ENCODE results near the gene UNKL. TPM values are rescaled to one million over a fixed set of nuclear protein-coding genes. Genes with fewer than 3 reads are reported as not detected.
A peak's percentile ranks its signal among the peaks of the same experiment; 100 is the strongest.

Gene UNKL
- total RNA-seq, 4 donors from 2014 or later: 15.2 to 86.4 (median 24.2) TPM

DNA sequence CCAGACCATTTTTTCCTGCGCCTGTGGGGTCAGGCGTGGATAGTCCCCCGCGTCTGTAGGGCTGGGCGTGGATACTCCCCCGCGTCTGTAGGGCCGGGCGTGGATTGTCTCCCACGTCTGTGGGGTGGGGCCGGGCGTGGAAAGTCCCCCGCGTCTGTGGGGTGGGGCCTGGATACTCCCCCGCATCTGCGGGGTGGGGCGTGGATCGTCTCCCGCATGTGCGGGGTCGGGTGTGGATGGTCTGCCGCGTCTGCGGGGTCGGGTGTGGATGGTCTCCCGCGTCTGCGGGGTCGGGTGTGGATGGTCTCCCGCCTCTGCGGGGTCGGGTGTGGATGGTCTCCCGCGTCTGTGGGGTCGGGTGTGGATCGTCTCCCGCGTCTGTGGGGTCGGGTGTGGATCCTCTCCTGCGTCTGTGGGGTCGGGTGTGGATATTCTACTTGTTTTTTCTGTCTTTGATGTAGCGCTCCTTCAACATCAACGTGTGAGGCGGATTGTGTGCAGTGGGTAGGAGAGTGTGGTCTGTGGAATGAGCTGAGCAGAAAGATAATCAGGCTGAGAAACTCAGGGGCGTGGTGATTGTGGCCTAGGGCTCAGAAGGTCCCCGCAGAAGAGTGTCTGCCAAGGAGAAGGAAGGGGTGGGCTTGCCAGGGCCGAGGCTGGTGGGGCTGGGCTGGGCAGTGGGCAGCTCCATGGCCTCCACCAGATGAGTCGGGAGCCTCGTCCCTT, 59.5 kb downstream of the UNKL start:
- intact Hi-C loops (cut with DNase I; ENCODE audit: low total_unique reads) (no loop called here), in situ Hi-C loops (cut with MboI; ENCODE audit: low pct_ligation_motif_present in 1 of 4, low pct_unique_long_range_greater_than_20kb in 1 of 4, low sequenced_read_pairs in 3 of 4) (no loop called here)
- TF ChIP-seq EP300 (IDR thresholded peaks at IDR 0.05; ENCODE audit: low read depth) (no peak), POLR2AphosphoS5 (IDR thresholded peaks at IDR 0.05) (no peak)
- TF ChIP-seq, protein P1, sequence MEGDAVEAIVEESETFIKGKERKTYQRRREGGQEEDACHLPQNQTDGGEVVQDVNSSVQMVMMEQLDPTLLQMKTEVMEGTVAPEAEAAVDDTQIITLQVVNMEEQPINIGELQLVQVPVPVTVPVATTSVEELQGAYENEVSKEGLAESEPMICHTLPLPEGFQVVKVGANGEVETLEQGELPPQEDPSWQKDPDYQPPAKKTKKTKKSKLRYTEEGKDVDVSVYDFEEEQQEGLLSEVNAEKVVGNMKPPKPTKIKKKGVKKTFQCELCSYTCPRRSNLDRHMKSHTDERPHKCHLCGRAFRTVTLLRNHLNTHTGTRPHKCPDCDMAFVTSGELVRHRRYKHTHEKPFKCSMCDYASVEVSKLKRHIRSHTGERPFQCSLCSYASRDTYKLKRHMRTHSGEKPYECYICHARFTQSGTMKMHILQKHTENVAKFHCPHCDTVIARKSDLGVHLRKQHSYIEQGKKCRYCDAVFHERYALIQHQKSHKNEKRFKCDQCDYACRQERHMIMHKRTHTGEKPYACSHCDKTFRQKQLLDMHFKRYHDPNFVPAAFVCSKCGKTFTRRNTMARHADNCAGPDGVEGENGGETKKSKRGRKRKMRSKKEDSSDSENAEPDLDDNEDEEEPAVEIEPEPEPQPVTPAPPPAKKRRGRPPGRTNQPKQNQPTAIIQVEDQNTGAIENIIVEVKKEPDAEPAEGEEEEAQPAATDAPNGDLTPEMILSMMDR (IDR thresholded peaks at IDR 0.05): no peak
- Histone ChIP-seq H3K4me1 (peaks cover 12 to 29% (median 27%) of the 10 kb centered on the region in 4 donors), H3K27ac (no peak overlapping the region), H3K9me3 (no peaks in the 10 kb centered on the region), H3K4me3 (no peak overlapping the region), H3K27me3 (no peaks in the 10 kb centered on the region), H3K36me3 (no peaks in the 10 kb centered on the region)
- no peak for DNase-seq
- WGBS, 2 donors (ENCODE audit: low coverage in 1 of 2): 81 to 93% methylated on average over 8 to 49 of the region's 49 CpGs

- TF ChIP-seq POLR2A (IDR thresholded peaks at IDR 0.05) (peak; percentile 37), POLR2AphosphoS5 (IDR thresholded peaks at IDR 0.05) (peak; percentile 89 to 94 (median 93))
- TF ChIP-seq, protein P1 (IDR thresholded peaks at IDR 0.05): no peak
- Histone ChIP-seq H3K36me3 (no peaks in the 10 kb centered on the region), H3K27ac (peak within 1 kb of the TSS; percentile 80 to 89 (median 84)), H3K9me3 (no peaks in the 10 kb centered on the region), H3K27me3 (no peaks in the 10 kb centered on the region), H3K4me1 (peaks cover 12 to 29% (median 27%) of the 10 kb centered on the region in 4 donors), H3K4me3 (peak within 1 kb of the TSS; percentile 85 to 100 (median 98))
- WGBS, 2 donors (ENCODE audit: low coverage in 1 of 2): 1% methylated on average over 69 of the region's 98 CpGs; no CpG with 5 or more reads in 1 of the 2 donors
- peak; percentile 88 for DNase-seq
- intact Hi-C loops (cut with DNase I; ENCODE audit: low total_unique reads): no loop called here
- in situ Hi-C loops (cut with MboI; ENCODE audit: low pct_ligation_motif_present in 1 of 4, low pct_unique_long_range_greater_than_20kb in 1 of 4, low sequenced_read_pairs in 3 of 4): no loop called here
These were observed 62.7 kb downstream of the UNKL start, which contains the start of the genes GNPTG and TSR3 for GRCh38 chr16:1351582-1352362. Gene GNPTG (plus strand): TSS chr16:1351931. CDS start chr16:1351966, 35 bp downstream. Gene TSR3 (minus strand): TSS chr16:1351878. CDS start chr16:1351804, 74 bp downstream.

DNA sequence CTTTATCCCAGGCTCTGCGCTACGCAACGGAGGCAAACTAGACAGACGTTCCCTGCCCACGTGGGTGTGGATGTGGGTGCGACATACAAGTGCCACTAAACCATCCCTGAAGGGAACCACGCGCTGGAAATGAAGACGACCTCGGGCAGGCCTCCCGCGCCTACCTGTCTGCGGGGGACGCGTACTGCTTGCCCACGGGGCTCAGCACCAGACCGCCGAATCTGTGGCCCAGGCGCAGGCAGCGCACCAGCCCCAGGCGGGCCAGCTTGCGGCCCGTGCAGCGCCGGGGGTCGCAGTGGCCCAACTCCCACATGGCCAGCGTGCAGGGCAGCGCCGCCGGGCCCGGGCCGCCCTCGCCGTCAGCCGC, 63.3 kb downstream of the UNKL start:
- WGBS, 2 donors (ENCODE audit: low coverage in 1 of 2): 1% methylated on average over 21 of the region's 35 CpGs; no CpG with 5 or more reads in 1 of the 2 donors
- in situ Hi-C loops (cut with MboI; ENCODE audit: low pct_ligation_motif_present in 1 of 4, low pct_unique_long_range_greater_than_20kb in 1 of 4, low sequenced_read_pairs in 3 of 4): no loop called here
- intact Hi-C loops (cut with DNase I; ENCODE audit: low total_unique reads): no loop called here
- no peaks in the 10 kb centered on the region for H3K27me3 ChIP-seq
- no peak for DNase-seq
- H3K36me3 ChIP-seq: no peaks in the 10 kb centered on the region
- H3K9me3 ChIP-seq: no peaks in the 10 kb centered on the region
- peak overlapping the region; percentile 85 to 100 (median 98) for H3K4me3 ChIP-seq
- peaks cover 12 to 29% (median 27%) of the 10 kb centered on the region in 4 donors for H3K4me1 ChIP-seq
- H3K27ac ChIP-seq: peak overlapping the region; percentile 80 to 89 (median 84)
- TF ChIP-seq POLR2A (IDR thresholded peaks at IDR 0.05) (no peak), POLR2AphosphoS5 (IDR thresholded peaks at IDR 0.05) (no peak), EP300 (IDR thresholded peaks at IDR 0.05; ENCODE audit: low read depth) (no peak)
- TF ChIP-seq, protein P1 (IDR thresholded peaks at IDR 0.05): no peak

DNA sequence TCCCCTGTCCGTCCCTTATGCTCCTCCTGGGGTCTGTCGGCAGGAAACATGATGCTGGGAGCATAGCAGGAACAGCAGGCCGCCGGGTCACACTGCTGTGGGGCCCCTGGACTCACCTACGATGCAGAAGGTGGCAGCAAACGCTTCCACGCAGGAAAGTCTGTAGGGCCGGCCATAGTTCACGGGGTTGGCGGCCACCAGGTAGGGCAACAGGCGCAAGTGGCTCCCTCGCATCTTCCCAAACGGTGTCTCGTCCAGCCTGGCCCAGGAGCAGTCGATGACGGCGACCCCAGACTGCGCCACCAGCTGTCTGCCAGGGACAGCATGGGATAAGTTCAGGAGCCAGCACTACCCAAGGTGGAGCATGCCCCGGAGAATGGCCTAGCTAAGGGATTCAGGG, 63.8 kb downstream of the UNKL start:
- intact Hi-C loops (cut with DNase I; ENCODE audit: low total_unique reads): no loop called here
- no peak for DNase-seq
- WGBS, 2 donors (ENCODE audit: low coverage in 1 of 2): 83% methylated on average over 19 of the region's 19 CpGs; no CpG with 5 or more reads in 1 of the 2 donors
- no peak overlapping the region for H3K27ac ChIP-seq
- in situ Hi-C loops (cut with MboI; ENCODE audit: low pct_ligation_motif_present in 1 of 4, low pct_unique_long_range_greater_than_20kb in 1 of 4, low sequenced_read_pairs in 3 of 4): no loop called here
- TF ChIP-seq POLR2A (IDR thresholded peaks at IDR 0.05): no peak
- no peak for TF ChIP-seq POLR2AphosphoS5 (IDR thresholded peaks at IDR 0.05)
- no peak for TF ChIP-seq EP300 (IDR thresholded peaks at IDR 0.05; ENCODE audit: low read depth)
- TF ChIP-seq, protein P1 (IDR thresholded peaks at IDR 0.05): no peak
- H3K4me3 ChIP-seq: peak overlapping the region in 3 of 4 donors; percentile 85 to 100 (median 99)
- peaks cover 12 to 29% (median 27%) of the 10 kb centered on the region in 4 donors for H3K4me1 ChIP-seq
- no peaks in the 10 kb centered on the region for H3K36me3 ChIP-seq
- no peaks in the 10 kb centered on the region for H3K27me3 ChIP-seq
- no peaks in the 10 kb centered on the region for H3K9me3 ChIP-seq
